Calu3 (cell line): ENCODE results near the gene KCNG2. TPM values are rescaled to one million over a fixed set of nuclear protein-coding genes. Genes with fewer than 3 reads are reported as not detected.

Experiments used
- BruUV-seq: library from RNA; stranded (reverse); fragments of 400-500 nt; replicated peaks from 2 replicates; lab custom pipeline; 2021; lab: Mats Ljungman, UMichigan
- CTCF ChIA-PET: fragments of 300-600 bp; sonication (Branson Sonifier 250); formaldehyde crosslinking; loops from one replicate; lab custom pipeline; 2022; ENCODE audit warnings: antibody characterized with exemption; lab: Charles Lee
- DNase-seq: peaks from one replicate; pipeline ENCODE4 v3.0.0; 2022
- H3K27ac Mint-ChIP-seq: one replicate; pipeline ENCODE4 v1.8.0; 2022; ENCODE audit warnings: mixed read lengths; ENCODE audit not compliant: unreplicated experiment
- H3K27me3 Mint-ChIP-seq: one replicate; pipeline ENCODE4 v1.8.0; 2022; ENCODE audit warnings: mixed read lengths; ENCODE audit not compliant: unreplicated experiment
- H3K36me3 Mint-ChIP-seq: one replicate; pipeline ENCODE4 v1.8.0; 2022; ENCODE audit warnings: mild to moderate bottlenecking, moderate library complexity, mixed read lengths; ENCODE audit not compliant: insufficient read depth, unreplicated experiment
- H3K4me1 Mint-ChIP-seq: one replicate; pipeline ENCODE4 v1.8.0; 2022; ENCODE audit warnings: mild to moderate bottlenecking, low read depth, mixed read lengths; ENCODE audit not compliant: unreplicated experiment
- H3K4me3 Mint-ChIP-seq: one replicate; pipeline ENCODE4 v1.8.0; 2022; ENCODE audit warnings: mild to moderate bottlenecking, low read depth, moderate library complexity, mixed read lengths; ENCODE audit not compliant: unreplicated experiment
- H3K9me3 Mint-ChIP-seq: one replicate; pipeline ENCODE4 v1.8.0; 2022; ENCODE audit warnings: low read depth, mixed read lengths; ENCODE audit not compliant: unreplicated experiment
- intact Hi-C: fragments of 100-400 bp; cut with micrococcal nuclease; formaldehyde crosslinking; loops from one replicate; pipeline ENCODE4 v1.10.0; 2022; ENCODE audit not compliant: unreplicated experiment
- total RNA-seq: library from RNA; stranded (reverse); gene quantifications from 2 replicates; pipeline ENCODE4 v1.2.3, GENCODE V29; 2022
- TF ChIP-seq, protein P1 (sequence below): fragments of 200-600 bp; IDR thresholded peaks from one replicate; pipeline ENCODE4 v1.8.0; 2022; ENCODE audit warnings: antibody characterized with exemption; ENCODE audit not compliant: unreplicated experiment

KCNG2 gene
- total RNA-seq, 1 experiment from 2014 or later = not detected

DNA sequence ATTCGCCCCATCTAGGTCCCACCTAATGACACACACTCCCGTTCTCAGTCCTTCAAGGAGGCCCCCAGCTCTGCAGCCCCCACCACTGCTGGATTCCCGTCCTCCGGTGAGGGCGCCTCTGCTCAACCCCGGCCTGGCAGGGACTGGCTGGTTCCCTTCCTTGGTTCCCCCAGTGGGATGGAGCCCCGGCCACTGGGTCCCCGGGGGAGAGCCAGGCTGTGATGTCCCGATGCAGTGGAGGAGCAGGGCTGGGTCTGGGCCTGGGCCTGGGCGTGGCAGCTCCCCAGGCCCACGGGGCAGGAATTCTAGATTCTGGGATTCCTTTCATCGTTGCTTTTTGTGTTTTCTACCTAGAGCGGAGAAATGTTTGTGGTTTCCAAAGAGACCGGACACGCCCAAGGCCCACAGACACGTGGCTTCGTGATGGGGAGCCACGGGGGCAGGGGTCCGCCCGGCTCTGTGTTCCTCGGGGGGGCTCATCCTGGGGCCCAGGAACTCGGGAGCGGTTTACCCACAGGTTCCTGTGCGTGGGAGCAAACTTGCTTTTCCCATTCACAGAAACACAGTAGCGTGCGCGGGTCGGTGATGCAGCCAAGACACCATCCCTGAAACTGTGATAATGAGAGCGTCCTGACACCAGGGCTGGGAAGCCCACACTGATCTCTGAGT is 86.7 kb downstream of the KCNG2 start:
- H3K27ac Mint-ChIP-seq = no peak overlapping the region
- H3K4me3 Mint-ChIP-seq = no peak overlapping the region
- CTCF ChIA-PET = no interaction called here
- H3K27me3 Mint-ChIP-seq = no peaks in the 10 kb centered on the region
- no TSS peak for BruUV-seq
- TF ChIP-seq, protein P1, sequence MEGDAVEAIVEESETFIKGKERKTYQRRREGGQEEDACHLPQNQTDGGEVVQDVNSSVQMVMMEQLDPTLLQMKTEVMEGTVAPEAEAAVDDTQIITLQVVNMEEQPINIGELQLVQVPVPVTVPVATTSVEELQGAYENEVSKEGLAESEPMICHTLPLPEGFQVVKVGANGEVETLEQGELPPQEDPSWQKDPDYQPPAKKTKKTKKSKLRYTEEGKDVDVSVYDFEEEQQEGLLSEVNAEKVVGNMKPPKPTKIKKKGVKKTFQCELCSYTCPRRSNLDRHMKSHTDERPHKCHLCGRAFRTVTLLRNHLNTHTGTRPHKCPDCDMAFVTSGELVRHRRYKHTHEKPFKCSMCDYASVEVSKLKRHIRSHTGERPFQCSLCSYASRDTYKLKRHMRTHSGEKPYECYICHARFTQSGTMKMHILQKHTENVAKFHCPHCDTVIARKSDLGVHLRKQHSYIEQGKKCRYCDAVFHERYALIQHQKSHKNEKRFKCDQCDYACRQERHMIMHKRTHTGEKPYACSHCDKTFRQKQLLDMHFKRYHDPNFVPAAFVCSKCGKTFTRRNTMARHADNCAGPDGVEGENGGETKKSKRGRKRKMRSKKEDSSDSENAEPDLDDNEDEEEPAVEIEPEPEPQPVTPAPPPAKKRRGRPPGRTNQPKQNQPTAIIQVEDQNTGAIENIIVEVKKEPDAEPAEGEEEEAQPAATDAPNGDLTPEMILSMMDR = no peak
- no peaks in the 10 kb centered on the region for H3K9me3 Mint-ChIP-seq
- H3K36me3 Mint-ChIP-seq = no peaks in the 10 kb centered on the region
- no peak for DNase-seq
- H3K4me1 Mint-ChIP-seq = no peaks in the 10 kb centered on the region
- intact Hi-C loops = no loop called here

DNA sequence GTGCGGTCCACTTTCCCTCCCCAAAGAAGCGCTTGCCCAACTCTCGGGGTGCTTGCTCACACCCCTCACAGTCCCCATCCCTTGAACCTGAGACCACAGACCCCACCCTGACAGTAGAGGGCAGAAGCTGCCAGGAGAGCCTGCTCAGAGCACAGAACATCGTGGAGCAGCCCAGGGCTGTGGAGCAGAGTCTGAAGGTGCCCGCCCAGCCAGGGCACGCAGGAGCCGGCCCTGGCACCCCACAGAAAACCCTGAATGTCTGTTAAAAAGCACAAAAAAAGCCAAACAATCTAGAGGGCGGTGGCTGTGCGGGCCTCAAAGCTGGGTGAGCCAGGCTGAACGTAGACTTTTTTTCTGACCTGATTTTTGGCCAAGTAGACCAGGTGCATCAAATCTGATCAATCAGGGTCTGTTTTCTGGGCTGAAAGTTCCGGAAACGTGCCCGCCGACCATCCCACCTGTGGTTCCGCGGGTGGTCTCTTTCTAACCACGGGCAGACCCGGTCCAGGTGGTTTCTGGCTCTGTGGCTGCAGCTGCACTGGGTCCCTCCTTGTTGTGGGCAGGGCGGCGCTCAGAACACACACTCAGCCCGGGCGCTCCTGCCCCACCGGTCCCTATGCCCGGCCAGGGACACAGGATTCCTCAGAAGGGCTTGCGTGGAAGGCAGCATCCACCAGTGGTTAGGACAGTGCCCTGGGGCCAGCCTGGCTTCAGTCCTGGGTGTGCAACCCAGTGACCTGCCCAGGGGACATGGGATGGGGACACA is 87.4 kb downstream of the KCNG2 start:
- no peaks in the 10 kb centered on the region for H3K4me1 Mint-ChIP-seq
- no peak overlapping the region for H3K4me3 Mint-ChIP-seq
- no peaks in the 10 kb centered on the region for H3K36me3 Mint-ChIP-seq
- BruUV-seq = no TSS peak
- H3K27ac Mint-ChIP-seq = no peak overlapping the region
- no peak for DNase-seq
- no peaks in the 10 kb centered on the region for H3K9me3 Mint-ChIP-seq
- H3K27me3 Mint-ChIP-seq = no peaks in the 10 kb centered on the region
- TF ChIP-seq, protein P1 = no peak
- intact Hi-C loops = no loop called here
- CTCF ChIA-PET = no interaction called here

DNA sequence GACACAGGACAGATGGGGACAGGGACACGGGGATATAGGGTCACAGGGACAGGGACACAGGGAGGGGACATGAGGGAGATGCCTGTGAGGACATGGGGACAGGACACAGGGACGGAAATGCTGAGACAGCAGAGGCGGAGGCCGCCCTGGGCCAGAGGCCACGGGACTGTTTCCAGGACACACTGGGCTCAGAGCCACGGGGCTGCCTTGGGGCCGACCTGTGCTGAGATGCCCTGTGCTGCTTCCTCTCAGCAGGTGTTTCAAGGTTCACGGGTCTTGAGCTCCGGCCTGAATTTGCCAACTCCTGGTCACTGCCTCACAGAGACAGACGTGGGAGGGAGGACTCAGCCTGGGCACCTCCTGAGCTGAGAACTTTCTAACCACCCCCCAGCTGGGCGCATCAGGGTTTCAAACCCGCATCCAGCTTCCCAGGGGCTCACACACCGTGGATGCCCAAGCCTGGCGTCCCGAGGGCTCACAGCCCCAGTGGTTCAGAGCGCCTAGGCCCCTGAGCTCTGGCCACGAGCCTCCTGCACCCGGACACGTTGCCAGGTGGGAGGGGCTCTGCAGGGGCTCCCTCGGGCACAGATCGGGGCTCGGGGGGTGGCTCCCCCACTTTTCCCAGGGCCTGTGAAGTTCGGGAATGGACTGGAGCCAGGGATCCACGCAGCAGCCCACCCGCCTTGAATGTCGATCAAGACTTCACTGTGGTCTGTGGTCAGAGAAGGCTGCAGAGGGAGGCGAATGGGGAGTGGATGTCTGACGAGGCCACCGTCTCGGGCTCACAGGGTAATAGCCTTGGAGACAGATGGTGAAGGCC is 89.7 kb downstream of the KCNG2 start:
- CTCF ChIA-PET = no interaction called here
- H3K27me3 Mint-ChIP-seq = no peaks in the 10 kb centered on the region
- H3K9me3 Mint-ChIP-seq = peaks cover 5% of the 10 kb centered on the region
- H3K36me3 Mint-ChIP-seq = no peaks in the 10 kb centered on the region
- intact Hi-C loops = no loop called here
- H3K27ac Mint-ChIP-seq = no peak overlapping the region
- no peak for DNase-seq
- TF ChIP-seq, protein P1 = no peak
- no TSS peak for BruUV-seq
- H3K4me3 Mint-ChIP-seq = no peak overlapping the region
- H3K4me1 Mint-ChIP-seq = no peaks in the 10 kb centered on the region

DNA sequence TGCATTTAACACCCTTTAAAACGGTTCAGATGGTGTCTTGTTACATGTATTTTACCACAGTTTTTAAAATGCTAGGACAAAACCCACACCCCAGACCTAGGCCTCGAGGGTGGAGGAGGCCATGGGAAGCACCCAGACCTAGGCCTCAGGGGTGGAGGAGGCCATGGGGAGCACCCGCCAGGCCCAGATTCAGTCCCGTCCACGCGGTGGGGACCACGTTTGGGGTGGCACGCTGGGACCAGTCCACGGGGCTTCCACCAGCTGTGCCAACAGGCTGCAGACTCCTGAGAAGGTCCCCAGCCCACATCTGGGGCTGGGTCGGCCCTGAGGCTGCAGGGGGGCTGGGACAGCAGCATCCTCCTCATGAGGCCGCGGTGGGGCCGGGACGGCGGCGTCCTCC is 90.3 kb downstream of the KCNG2 start:
- TF ChIP-seq, protein P1 = no peak
- Mint-ChIP-seq H3K9me3 (peaks cover 8% of the 10 kb centered on the region), H3K27ac (no peak overlapping the region), H3K36me3 (no peaks in the 10 kb centered on the region), H3K4me1 (no peaks in the 10 kb centered on the region), H3K27me3 (no peaks in the 10 kb centered on the region), H3K4me3 (no peak overlapping the region)
- BruUV-seq = no TSS peak
- intact Hi-C loops = no loop called here
- CTCF ChIA-PET = no interaction called here
- no peak for DNase-seq
